Transverse colon (tissue), 4 donors: ENCODE measurements around the gene CPEB4. TPM values are rescaled to one million over a fixed set of nuclear protein-coding genes. Genes with fewer than 3 reads are reported as not detected.

Source experiments
- DNase-seq: peaks from one replicate; pipeline ENCODE4 v3.0.0-alpha.2; 2019
- H3K27ac ChIP-seq, 4 donors: fragments of 200-600 bp; sonication (generic); 2 replicates each; pipeline ENCODE4 v1.5.1; 2016 to 2018; ENCODE audit warnings: inconsistent platforms in 4 of 4
- H3K27me3 ChIP-seq: fragments of 200-600 bp; sonication (generic); 2 replicates; pipeline ENCODE4 v1.5.1; 2017; ENCODE audit warnings: inconsistent platforms
- H3K36me3 ChIP-seq, 4 donors: fragments of 200-600 bp; sonication (generic); 2 replicates each; pipeline ENCODE4 v1.5.1; 2017 to 2019; ENCODE audit warnings: inconsistent platforms in 4 of 4
- H3K4me1 ChIP-seq, 4 donors: fragments of 200-600 bp; sonication (generic); 2 replicates each; pipeline ENCODE4 v1.5.1; 2017 to 2020; ENCODE audit warnings: inconsistent platforms in 4 of 4
- H3K4me3 ChIP-seq, 4 donors: fragments of 200-600 bp; sonication (generic); 1 replicate in 1 of 4; 2 replicates in 3 of 4; pipeline versions ENCODE4 v1.5.1 to v1.6.1; 2017 to 2019; ENCODE audit warnings: inconsistent platforms in 4 of 4
- H3K9me3 ChIP-seq, 2 donors: fragments of 200-600 bp; sonication (generic); 2 replicates each; pipeline ENCODE4 v1.5.1; 2017 to 2019; ENCODE audit warnings: inconsistent platforms in 2 of 2
- CTCF ChIP-seq, 5 experiments: fragments of 200-600 bp in 3 of 5; fragments of 450-650 bp in 2 of 5; sonication (generic) in 3 of 5; IDR thresholded peaks; 1 replicate in 2 of 5; 2 replicates in 3 of 5; pipeline ENCODE4 v1.5.1; 2016 to 2017; ENCODE audit warnings: antibody characterized with exemption in 5 of 5, inconsistent platforms in 3 of 5, mild to moderate bottlenecking in 2 of 5, moderate library complexity in 1 of 5
- EP300 ChIP-seq: sonication (generic); formaldehyde crosslinking; IDR thresholded peaks from one replicate; pipeline ENCODE4 v1.6.1; 2017; ENCODE audit warnings: antibody characterized with exemption, low read depth
- POLR2A ChIP-seq: fragments of 450-650 bp; IDR thresholded peaks from one replicate; pipeline ENCODE4 v1.6.1; 2016; ENCODE audit warnings: antibody characterized with exemption, mild to moderate bottlenecking, moderate library complexity
- POLR2AphosphoS5 ChIP-seq, 3 donors: sonication (generic); formaldehyde crosslinking; IDR thresholded peaks; one replicate each; pipeline ENCODE4 v1.6.1; 2016; ENCODE audit warnings: antibody characterized with exemption in 3 of 3
- WGBS, 2 donors: methylation state at CpG; one replicate each; pipeline ENCODE4 v1.1.5; 2018; ENCODE audit warnings: low coverage in 1 of 2; 5-methylcytosine and 5-hydroxymethylcytosine counted together
- in situ Hi-C, 4 donors: fragments of 200-750 bp; cut with MboI; loops; one replicate each; pipeline versions ENCODE4 v1.15.0 to v1.15.1; 2017; ENCODE audit warnings: low sequenced_read_pairs in 3 of 4, low pct_ligation_motif_present in 1 of 4, low pct_unique_long_range_greater_than_20kb in 1 of 4
- intact Hi-C: fragments of 100-400 bp; cut with DNase I; formaldehyde crosslinking; loops from one replicate; pipeline ENCODE4 v1.15.1; 2023; ENCODE audit warnings: low total_unique reads
- total RNA-seq, 4 donors: library from RNA; depleted of rRNA; stranded (reverse); fragments of >200 nt; gene quantifications; one replicate each; pipeline ENCODE4 v1.1.0, GENCODE V29; 2016

Gene CPEB4
- total RNA-seq, 4 donors from 2014 or later, result 23.6 to 67.7 (median 36.5) TPM

GRCh38 chr5:173920866-173921555, 32.9 kb downstream of the CPEB4 start:
- intact Hi-C loops (loop anchor here (2.0 kb wide), 1 partner anchor 32 kb away; the partner anchor contains the start of gene CPEB4), in situ Hi-C loops (no loop called here)
- H3K27ac ChIP-seq, result peak overlapping the region; percentile 81 to 90 (median 86)
- 46 to 52% methylated on average over 3 of the region's 3 CpGs for WGBS, 2 donors
- peaks cover 45 to 81% (median 53%) of the 10 kb centered on the region in 4 donors for H3K4me1 ChIP-seq
- no peaks in the 10 kb centered on the region for H3K27me3 ChIP-seq
- no peak overlapping the region for H3K4me3 ChIP-seq
- H3K36me3 ChIP-seq, result no peaks in the 10 kb centered on the region
- no peak for DNase-seq
- H3K9me3 ChIP-seq, result no peaks in the 10 kb centered on the region
- TF ChIP-seq EP300, result no peak
- TF ChIP-seq CTCF (IDR thresholded peaks at IDR 0.05), result no peak
- TF ChIP-seq POLR2A, result no peak
- TF ChIP-seq POLR2AphosphoS5 (IDR thresholded peaks at IDR 0.05), result no peak

DNA sequence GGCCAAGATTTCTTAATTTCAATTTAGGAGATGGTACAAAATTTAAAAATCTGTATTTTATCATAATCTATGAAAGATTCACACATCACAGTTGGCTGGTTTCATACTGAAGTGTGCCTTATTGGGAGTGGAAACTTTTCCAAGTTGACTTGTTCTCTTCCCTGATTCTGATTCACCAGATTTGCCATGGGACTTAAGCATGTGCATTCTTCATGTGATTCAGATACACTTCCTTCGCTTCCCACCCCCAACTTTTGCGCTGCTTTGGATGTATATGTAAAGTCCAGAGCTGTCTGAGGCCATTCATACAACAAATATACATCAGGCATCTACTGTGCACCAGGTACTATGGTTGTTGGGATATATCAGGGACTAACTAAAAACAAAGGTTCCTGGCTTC, 34.4 kb downstream of the CPEB4 start:
- peaks cover 41 to 83% (median 51%) of the 10 kb centered on the region in 4 donors for H3K4me1 ChIP-seq
- 100% methylated on average over 2 of the region's 2 CpGs for WGBS, 2 donors
- TF ChIP-seq CTCF (IDR thresholded peaks at IDR 0.05), result no peak
- no peak for TF ChIP-seq POLR2A
- no peak for TF ChIP-seq EP300
- no peak for TF ChIP-seq POLR2AphosphoS5 (IDR thresholded peaks at IDR 0.05)

DNA sequence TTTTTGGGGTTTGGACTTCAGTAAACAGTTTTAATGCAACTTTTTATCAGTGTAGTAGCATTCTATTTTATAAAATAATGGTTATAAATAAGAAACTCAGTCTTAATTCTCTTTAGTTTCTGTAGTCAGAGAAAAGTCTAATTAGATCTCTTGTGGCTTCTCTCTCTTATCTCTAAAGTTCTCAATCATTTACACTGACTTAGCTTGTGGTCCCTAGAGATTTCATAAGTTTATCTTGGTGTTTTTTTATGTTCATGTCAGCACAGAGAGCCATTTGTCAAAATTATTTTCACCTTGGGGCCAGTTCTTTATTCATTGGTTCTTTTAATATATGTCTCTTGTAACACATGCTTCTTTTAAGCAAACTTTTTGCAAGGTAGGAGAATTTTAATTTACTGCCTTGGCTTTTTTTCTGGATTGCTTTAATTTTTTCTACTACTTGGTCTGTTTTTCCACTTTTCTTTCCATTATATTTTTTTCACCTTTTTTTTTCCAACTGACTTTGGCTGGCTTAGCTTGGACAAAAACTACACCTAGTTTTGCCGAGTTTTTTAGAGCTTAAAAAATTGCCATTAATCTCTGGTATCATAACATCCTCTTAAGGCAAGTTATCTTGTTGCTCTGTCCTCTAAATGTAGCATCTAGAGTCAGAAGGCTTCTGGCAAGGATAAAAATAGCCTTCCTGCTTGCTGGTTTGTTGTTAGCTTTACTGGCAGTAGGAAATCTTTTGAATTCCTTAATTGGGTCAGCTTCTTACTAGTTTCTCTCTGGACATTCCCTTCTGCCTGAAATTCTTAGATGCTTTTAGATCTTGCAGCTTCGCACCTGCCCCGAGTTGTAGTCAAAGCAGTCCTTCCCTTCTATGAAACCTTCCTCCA, 35.3 kb downstream of the CPEB4 start:
- Histone ChIP-seq H3K27me3 (no peaks in the 10 kb centered on the region), H3K9me3 (no peaks in the 10 kb centered on the region), H3K27ac (peak overlapping the region; percentile 46 to 72 (median 65)), H3K4me1 (peaks cover 40 to 81% (median 48%) of the 10 kb centered on the region in 4 donors), H3K4me3 (no peak overlapping the region), H3K36me3 (no peaks in the 10 kb centered on the region)
- TF ChIP-seq POLR2AphosphoS5 (IDR thresholded peaks at IDR 0.05) (peak in 2 of 3 donors; percentile 31 to 50), POLR2A (no peak), EP300 (peak; percentile 62)
- no peak for DNase-seq
- in situ Hi-C loops (no loop called here), intact Hi-C loops (no loop called here)
- 56 to 75% methylated on average over 3 of the region's 3 CpGs for WGBS, 2 donors

More for the DNA sequence above, 34.4 kb downstream of the CPEB4 start:
- in situ Hi-C loops (no loop called here), intact Hi-C loops (no loop called here)
- Histone ChIP-seq H3K9me3 (no peaks in the 10 kb centered on the region), H3K4me3 (no peak overlapping the region), H3K36me3 (no peaks in the 10 kb centered on the region), H3K27ac (peak overlapping the region in 3 of 4 donors; percentile 59 to 72 (median 71)), H3K27me3 (no peaks in the 10 kb centered on the region)
- DNase-seq, result no peak

- in situ Hi-C loops, result no loop called here
- H3K9me3 ChIP-seq, result no peaks in the 10 kb centered on the region
- H3K27me3 ChIP-seq, result no peaks in the 10 kb centered on the region
- no peaks in the 10 kb centered on the region for H3K36me3 ChIP-seq
- intact Hi-C loops, result no loop called here
- no peak for TF ChIP-seq POLR2A
- no peak for TF ChIP-seq CTCF (IDR thresholded peaks at IDR 0.05)
- no peak for TF ChIP-seq POLR2AphosphoS5 (IDR thresholded peaks at IDR 0.05)
- no peak for TF ChIP-seq EP300
- H3K4me3 ChIP-seq, result no peak overlapping the region
- H3K4me1 ChIP-seq, result peaks cover 33 to 67% (median 37%) of the 10 kb centered on the region in 4 donors
- peak overlapping the region; percentile 46 to 72 (median 65) for H3K27ac ChIP-seq
- no peak for DNase-seq
These were observed 36.8 kb downstream of the CPEB4 start for GRCh38 chr5:173924899-173925298.
